ENCODE measurements around the gene MID1. TPM values are rescaled to one million over a fixed set of nuclear protein-coding genes. Genes with fewer than 3 reads are reported as not detected.
A peak's percentile ranks its signal among the peaks of the same experiment; 100 is the strongest.

The MID1 gene
- total RNA-seq, result 3.2 and 3.4 TPM in 2 replicates

GRCh38 chrX:10620121-10620699 is at the start of gene MID1:
Gene MID1 (minus strand): TSS chrX:10620585. CDS start chrX:10567547, 53,038 bp downstream.
- no peaks in the 10 kb centered on the region for H3K27me3 ChIP-seq (ENCODE audit: control insufficient read depth, insufficient read depth, low read length)
- peak within 1 kb of the TSS; percentile 57 for H3K4me3 ChIP-seq (ENCODE audit: low read depth, low read length)
- TF ChIP-seq CTCF (IDR thresholded peaks at IDR 0.05; ENCODE audit: insufficient read depth, low read length, severe bottlenecking), result no peak
- H3K36me3 ChIP-seq (ENCODE audit: control insufficient read depth, insufficient read depth, low read length), result no peaks in the 10 kb centered on the region
- FAIRE-seq (no peak), DNase-seq (ENCODE audit: low read depth) (peak; percentile 60)

DNA sequence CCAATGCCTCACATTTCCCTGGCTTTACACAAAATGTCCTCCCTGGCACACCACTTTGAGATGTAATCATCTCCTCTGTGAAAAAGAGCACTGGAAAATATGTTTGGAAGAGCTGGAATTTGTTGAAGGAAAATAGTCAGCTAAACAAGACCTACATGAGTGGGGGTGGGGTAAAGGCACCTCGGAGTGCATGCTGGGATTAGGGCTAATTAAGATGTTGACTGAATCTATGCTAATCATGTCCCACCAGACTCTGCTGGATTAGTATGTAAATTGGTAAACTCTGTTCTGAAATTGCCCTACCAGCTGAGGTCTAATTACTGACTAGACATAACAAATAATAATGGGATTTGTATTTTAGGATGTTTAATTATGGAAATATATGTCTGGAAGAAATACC is 46.8 kb upstream of the MID1 start:
- FAIRE-seq (no peak), DNase-seq (ENCODE audit: low read depth) (no peak)
- Histone ChIP-seq H3K36me3 (ENCODE audit: control insufficient read depth, insufficient read depth, low read length) (no peaks in the 10 kb centered on the region), H3K4me3 (ENCODE audit: low read depth, low read length) (no peak overlapping the region), H3K27me3 (ENCODE audit: control insufficient read depth, insufficient read depth, low read length) (no peaks in the 10 kb centered on the region)
- TF ChIP-seq CTCF (IDR thresholded peaks at IDR 0.05; ENCODE audit: insufficient read depth, low read length, severe bottlenecking), result no peak

DNA sequence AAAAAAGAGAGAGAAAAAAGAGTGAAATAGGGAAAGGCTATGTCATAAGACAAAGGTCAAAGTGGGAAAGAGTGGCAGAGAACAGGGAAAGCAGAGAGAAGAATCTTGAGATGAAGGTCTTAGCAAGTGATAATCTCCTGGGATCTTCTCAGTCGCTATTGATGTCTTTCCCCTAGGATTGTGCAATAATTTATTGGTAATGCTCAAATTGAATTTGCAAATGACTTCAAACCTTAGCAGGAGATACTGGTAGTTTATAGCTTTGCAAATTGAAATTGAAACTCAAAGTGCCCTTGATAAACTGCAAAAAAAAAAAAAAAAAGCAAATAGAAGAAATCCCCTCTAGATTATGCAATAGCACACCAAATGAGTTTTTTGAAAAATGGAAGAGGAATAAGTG is 45.7 kb upstream of the MID1 start:
- DNase-seq (ENCODE audit: low read depth) (no peak), FAIRE-seq (no peak)
- TF ChIP-seq CTCF (IDR thresholded peaks at IDR 0.05; ENCODE audit: insufficient read depth, low read length, severe bottlenecking), result no peak
- H3K4me3 ChIP-seq (ENCODE audit: low read depth, low read length), result no peak overlapping the region
- no peaks in the 10 kb centered on the region for H3K27me3 ChIP-seq (ENCODE audit: control insufficient read depth, insufficient read depth, low read length)
- H3K36me3 ChIP-seq (ENCODE audit: control insufficient read depth, insufficient read depth, low read length), result no peaks in the 10 kb centered on the region

- DNase-seq (ENCODE audit: low read depth) (no peak), FAIRE-seq (no peak)
- no peak for TF ChIP-seq CTCF (IDR thresholded peaks at IDR 0.05; ENCODE audit: insufficient read depth, low read length, severe bottlenecking)
- no peaks in the 10 kb centered on the region for H3K27me3 ChIP-seq (ENCODE audit: control insufficient read depth, insufficient read depth, low read length)
- H3K4me3 ChIP-seq (ENCODE audit: low read depth, low read length), result no peak overlapping the region
- H3K36me3 ChIP-seq (ENCODE audit: control insufficient read depth, insufficient read depth, low read length), result no peaks in the 10 kb centered on the region
Observed at GRCh38 chrX:10665681-10666080, 45.3 kb upstream of the MID1 start.

GRCh38 chrX:10660171-10660570 is 39.8 kb upstream of the MID1 start:
- H3K36me3 ChIP-seq (ENCODE audit: control insufficient read depth, insufficient read depth, low read length), result no peaks in the 10 kb centered on the region
- H3K27me3 ChIP-seq (ENCODE audit: control insufficient read depth, insufficient read depth, low read length), result no peaks in the 10 kb centered on the region
- no peak for FAIRE-seq
- no peak for TF ChIP-seq CTCF (IDR thresholded peaks at IDR 0.05; ENCODE audit: insufficient read depth, low read length, severe bottlenecking)
- no peak overlapping the region for H3K4me3 ChIP-seq (ENCODE audit: low read depth, low read length)
- DNase-seq (ENCODE audit: low read depth), result no peak

DNA sequence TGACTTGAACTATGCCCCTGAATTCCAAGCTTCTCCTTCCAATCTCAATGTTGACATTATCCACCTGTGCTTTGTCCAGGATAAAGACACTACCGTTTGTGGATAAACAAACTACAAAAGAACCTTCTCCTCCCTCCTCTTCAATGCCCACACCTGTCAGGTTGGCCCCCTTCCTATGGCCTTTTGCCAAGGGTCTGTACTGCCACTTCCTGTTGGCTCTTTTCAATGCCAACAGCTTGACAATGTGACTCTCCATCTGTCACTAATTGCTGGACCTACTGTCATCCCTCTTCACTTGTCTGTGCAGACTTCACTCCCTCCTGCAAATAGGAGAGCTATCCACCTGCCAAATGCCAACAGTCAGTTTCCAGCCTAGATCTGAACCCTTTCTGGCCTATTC is 35.8 kb upstream of the MID1 start:
- no peaks in the 10 kb centered on the region for H3K27me3 ChIP-seq (ENCODE audit: control insufficient read depth, insufficient read depth, low read length)
- no peaks in the 10 kb centered on the region for H3K36me3 ChIP-seq (ENCODE audit: control insufficient read depth, insufficient read depth, low read length)
- DNase-seq (ENCODE audit: low read depth), result no peak
- FAIRE-seq, result no peak
- no peak overlapping the region for H3K4me3 ChIP-seq (ENCODE audit: low read depth, low read length)
- no peak for TF ChIP-seq CTCF (IDR thresholded peaks at IDR 0.05; ENCODE audit: insufficient read depth, low read length, severe bottlenecking)
